ENCODE data around the gene SCG2.

The SCG2 gene, protein sequence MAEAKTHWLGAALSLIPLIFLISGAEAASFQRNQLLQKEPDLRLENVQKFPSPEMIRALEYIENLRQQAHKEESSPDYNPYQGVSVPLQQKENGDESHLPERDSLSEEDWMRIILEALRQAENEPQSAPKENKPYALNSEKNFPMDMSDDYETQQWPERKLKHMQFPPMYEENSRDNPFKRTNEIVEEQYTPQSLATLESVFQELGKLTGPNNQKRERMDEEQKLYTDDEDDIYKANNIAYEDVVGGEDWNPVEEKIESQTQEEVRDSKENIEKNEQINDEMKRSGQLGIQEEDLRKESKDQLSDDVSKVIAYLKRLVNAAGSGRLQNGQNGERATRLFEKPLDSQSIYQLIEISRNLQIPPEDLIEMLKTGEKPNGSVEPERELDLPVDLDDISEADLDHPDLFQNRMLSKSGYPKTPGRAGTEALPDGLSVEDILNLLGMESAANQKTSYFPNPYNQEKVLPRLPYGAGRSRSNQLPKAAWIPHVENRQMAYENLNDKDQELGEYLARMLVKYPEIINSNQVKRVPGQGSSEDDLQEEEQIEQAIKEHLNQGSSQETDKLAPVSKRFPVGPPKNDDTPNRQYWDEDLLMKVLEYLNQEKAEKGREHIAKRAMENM

GRCh38 chr2:223601932-223602666 is at the start of gene SCG2:
SCG2 (minus strand) TSS chr2:223602361; CDS start chr2:223599282, 3,079 bp downstream.
- Histone ChIP-seq H2AFZ (ENCODE audit: low read depth, low read length) (no peak within 1 kb of the TSS), H3K36me3 (ENCODE audit: insufficient read depth, low read length) (no peaks in the 10 kb centered on the region), H3K27me3 (ENCODE audit: insufficient read depth, low read length) (no peaks in the 10 kb centered on the region), H3K4me1 (ENCODE audit: insufficient read depth, low read length) (peaks cover 7% of the 10 kb centered on the region), H3K9me3 (ENCODE audit: low read length) (no peaks in the 10 kb centered on the region), H3K4me3 (ENCODE audit: low read length) (peak within 1 kb of the TSS; percentile 46)

GRCh38 chr2:223649554-223650533 is 47.7 kb upstream of the SCG2 start:
- no peaks in the 10 kb centered on the region for H3K36me3 ChIP-seq (ENCODE audit: insufficient read depth, low read length)
- no peak overlapping the region for H2AFZ ChIP-seq (ENCODE audit: low read depth, low read length)
- peaks cover 11% of the 10 kb centered on the region for H3K4me1 ChIP-seq (ENCODE audit: insufficient read depth, low read length)
- H3K9me3 ChIP-seq (ENCODE audit: low read length) = peaks cover 2% of the 10 kb centered on the region
- no peaks in the 10 kb centered on the region for H3K27me3 ChIP-seq (ENCODE audit: insufficient read depth, low read length)
- H3K4me3 ChIP-seq (ENCODE audit: low read length) = no peak overlapping the region

DNA sequence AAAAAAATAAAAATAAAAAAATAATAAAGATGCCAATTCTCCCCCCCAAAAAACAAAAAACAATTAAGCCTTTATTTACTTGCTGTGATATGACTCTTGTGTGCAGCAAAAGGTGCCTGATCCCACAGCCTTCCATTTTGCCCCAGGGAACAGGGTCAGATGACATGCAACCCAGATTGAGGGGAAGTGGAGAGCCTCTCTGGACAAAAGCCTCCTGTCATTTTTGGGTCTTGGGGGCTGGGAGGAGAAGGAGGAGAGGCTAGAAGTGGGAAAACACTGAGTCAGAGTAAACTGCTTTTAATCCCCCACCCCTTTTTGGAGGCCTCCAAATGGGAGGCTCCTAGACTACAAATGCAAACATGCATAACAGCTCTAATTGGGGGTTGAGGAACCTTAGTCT is 46.6 kb upstream of the SCG2 start:
- Histone ChIP-seq H3K27me3 (ENCODE audit: insufficient read depth, low read length) (no peaks in the 10 kb centered on the region), H3K4me3 (ENCODE audit: low read length) (no peak overlapping the region), H3K9me3 (ENCODE audit: low read length) (peaks cover 2% of the 10 kb centered on the region), H3K36me3 (ENCODE audit: insufficient read depth, low read length) (no peaks in the 10 kb centered on the region), H3K4me1 (ENCODE audit: insufficient read depth, low read length) (peaks cover 14% of the 10 kb centered on the region), H2AFZ (ENCODE audit: low read depth, low read length) (no peak overlapping the region)

- H3K9me3 ChIP-seq (ENCODE audit: low read length) = peaks cover 2% of the 10 kb centered on the region
- no peaks in the 10 kb centered on the region for H3K27me3 ChIP-seq (ENCODE audit: insufficient read depth, low read length)
- H2AFZ ChIP-seq (ENCODE audit: low read depth, low read length) = no peak overlapping the region
- no peak overlapping the region for H3K4me3 ChIP-seq (ENCODE audit: low read length)
- no peaks in the 10 kb centered on the region for H3K36me3 ChIP-seq (ENCODE audit: insufficient read depth, low read length)
- H3K4me1 ChIP-seq (ENCODE audit: insufficient read depth, low read length) = peaks cover 6% of the 10 kb centered on the region
Measured at GRCh38 chr2:223647258-223647952, 45.2 kb upstream of the SCG2 start.

DNA sequence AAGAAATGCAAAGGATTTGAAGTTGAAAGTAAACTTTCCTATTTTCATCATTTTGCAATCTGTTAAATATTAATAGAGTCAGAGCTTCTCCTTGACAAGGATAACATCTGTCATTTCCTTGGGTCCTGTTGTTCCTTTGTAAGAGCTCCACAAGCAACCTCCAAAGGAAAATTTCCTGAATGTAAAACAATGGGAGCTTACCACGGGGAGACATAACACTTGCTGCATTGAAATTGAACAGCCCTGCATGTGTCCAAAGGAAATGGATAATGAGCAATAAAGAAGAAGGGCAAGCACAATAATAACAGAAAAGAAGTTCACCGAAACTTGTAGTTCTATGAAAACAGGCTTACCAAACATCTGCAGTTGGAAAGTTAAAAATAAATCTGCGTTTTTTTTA is 42.0 kb upstream of the SCG2 start:
- no peaks in the 10 kb centered on the region for H3K27me3 ChIP-seq (ENCODE audit: insufficient read depth, low read length)
- no peaks in the 10 kb centered on the region for H3K9me3 ChIP-seq (ENCODE audit: low read length)
- H3K4me1 ChIP-seq (ENCODE audit: insufficient read depth, low read length) = peaks cover 6% of the 10 kb centered on the region
- no peaks in the 10 kb centered on the region for H3K36me3 ChIP-seq (ENCODE audit: insufficient read depth, low read length)
- no peak overlapping the region for H2AFZ ChIP-seq (ENCODE audit: low read depth, low read length)
- H3K4me3 ChIP-seq (ENCODE audit: low read length) = no peak overlapping the region

DNA sequence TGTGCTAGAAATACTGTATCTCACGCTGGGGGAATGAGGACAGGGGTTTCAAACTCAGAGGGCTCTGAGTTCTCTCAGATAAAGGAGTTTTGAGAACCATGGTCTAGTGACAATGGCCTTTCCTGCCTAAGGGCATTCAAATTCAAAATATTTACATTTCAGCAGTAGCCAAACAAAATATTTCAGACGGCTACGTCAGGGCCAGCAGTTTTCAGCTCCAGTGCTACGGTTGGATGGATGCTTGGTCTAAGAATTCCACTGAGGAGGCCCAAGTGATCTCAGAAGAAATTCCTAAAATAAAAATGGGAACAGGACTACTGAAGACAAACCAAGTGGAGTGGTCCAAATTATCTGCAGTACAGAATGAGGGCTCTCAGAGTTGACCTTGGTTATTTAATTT is 41.1 kb upstream of the SCG2 start:
- no peak overlapping the region for H2AFZ ChIP-seq (ENCODE audit: low read depth, low read length)
- H3K9me3 ChIP-seq (ENCODE audit: low read length) = no peaks in the 10 kb centered on the region
- H3K4me1 ChIP-seq (ENCODE audit: insufficient read depth, low read length) = peaks cover 6% of the 10 kb centered on the region
- H3K36me3 ChIP-seq (ENCODE audit: insufficient read depth, low read length) = no peaks in the 10 kb centered on the region
- H3K27me3 ChIP-seq (ENCODE audit: insufficient read depth, low read length) = no peaks in the 10 kb centered on the region
- H3K4me3 ChIP-seq (ENCODE audit: low read length) = no peak overlapping the region

GRCh38 chr2:223642506-223642905 is 40.3 kb upstream of the SCG2 start:
- H3K4me1 ChIP-seq (ENCODE audit: insufficient read depth, low read length) = peaks cover 6% of the 10 kb centered on the region
- no peaks in the 10 kb centered on the region for H3K27me3 ChIP-seq (ENCODE audit: insufficient read depth, low read length)
- no peaks in the 10 kb centered on the region for H3K9me3 ChIP-seq (ENCODE audit: low read length)
- H2AFZ ChIP-seq (ENCODE audit: low read depth, low read length) = no peak overlapping the region
- no peaks in the 10 kb centered on the region for H3K36me3 ChIP-seq (ENCODE audit: insufficient read depth, low read length)
- no peak overlapping the region for H3K4me3 ChIP-seq (ENCODE audit: low read length)

GRCh38 chr2:223641082-223641481 is 38.9 kb upstream of the SCG2 start:
- H3K4me1 ChIP-seq (ENCODE audit: insufficient read depth, low read length) = peaks cover 6% of the 10 kb centered on the region
- no peaks in the 10 kb centered on the region for H3K36me3 ChIP-seq (ENCODE audit: insufficient read depth, low read length)
- no peak overlapping the region for H2AFZ ChIP-seq (ENCODE audit: low read depth, low read length)
- H3K4me3 ChIP-seq (ENCODE audit: low read length) = no peak overlapping the region
- H3K27me3 ChIP-seq (ENCODE audit: insufficient read depth, low read length) = no peaks in the 10 kb centered on the region
- H3K9me3 ChIP-seq (ENCODE audit: low read length) = no peaks in the 10 kb centered on the region

DNA sequence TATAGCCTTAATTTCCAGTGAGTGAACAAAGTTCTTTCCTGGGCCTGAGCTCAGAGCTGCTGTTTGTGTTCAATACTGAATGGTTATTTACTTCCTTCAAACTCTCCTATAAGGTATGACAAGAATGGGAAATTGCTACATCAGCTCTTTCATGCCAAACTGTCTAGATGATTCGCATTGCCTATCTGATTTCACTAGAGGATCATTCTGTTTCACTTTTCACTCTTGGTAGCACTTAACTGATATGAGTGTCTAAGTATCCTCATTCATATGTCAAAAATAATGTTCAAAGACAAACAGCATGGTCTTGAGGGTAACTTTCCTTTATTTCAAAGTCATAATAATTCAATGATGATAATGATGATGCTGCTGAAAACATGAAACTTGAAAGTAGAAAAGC is 32.9 kb upstream of the SCG2 start:
- Histone ChIP-seq H3K4me1 (ENCODE audit: insufficient read depth, low read length) (no peaks in the 10 kb centered on the region), H3K4me3 (ENCODE audit: low read length) (no peak overlapping the region), H3K9me3 (ENCODE audit: low read length) (no peaks in the 10 kb centered on the region), H3K36me3 (ENCODE audit: insufficient read depth, low read length) (no peaks in the 10 kb centered on the region), H2AFZ (ENCODE audit: low read depth, low read length) (no peak overlapping the region), H3K27me3 (ENCODE audit: insufficient read depth, low read length) (no peaks in the 10 kb centered on the region)

DNA sequence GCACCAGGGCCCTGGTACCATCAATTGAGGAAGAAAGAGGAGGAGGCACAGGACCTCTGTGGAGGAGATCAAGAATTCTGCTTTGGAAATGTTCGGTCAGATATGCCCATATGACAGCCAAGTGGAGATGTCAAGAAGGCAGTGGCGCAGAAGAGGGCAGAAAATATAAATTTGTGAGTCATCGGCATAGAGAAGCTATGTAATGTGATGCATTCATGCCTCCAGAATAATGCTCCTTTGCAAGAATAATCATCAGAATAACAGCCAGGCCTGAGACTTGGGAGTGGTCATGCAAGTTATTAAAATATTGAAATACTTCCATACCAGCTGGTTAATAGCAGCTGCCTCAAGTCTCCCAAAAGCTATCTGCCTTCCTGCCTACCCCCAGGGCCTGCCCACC is 32.1 kb upstream of the SCG2 start:
- no peaks in the 10 kb centered on the region for H3K4me1 ChIP-seq (ENCODE audit: insufficient read depth, low read length)
- H2AFZ ChIP-seq (ENCODE audit: low read depth, low read length) = no peak overlapping the region
- H3K9me3 ChIP-seq (ENCODE audit: low read length) = no peaks in the 10 kb centered on the region
- H3K4me3 ChIP-seq (ENCODE audit: low read length) = no peak overlapping the region
- H3K36me3 ChIP-seq (ENCODE audit: insufficient read depth, low read length) = no peaks in the 10 kb centered on the region
- H3K27me3 ChIP-seq (ENCODE audit: insufficient read depth, low read length) = no peaks in the 10 kb centered on the region

GRCh38 chr2:223633656-223634055 is 31.5 kb upstream of the SCG2 start:
- H3K4me3 ChIP-seq (ENCODE audit: low read length) = no peak overlapping the region
- H3K27me3 ChIP-seq (ENCODE audit: insufficient read depth, low read length) = no peaks in the 10 kb centered on the region
- H3K9me3 ChIP-seq (ENCODE audit: low read length) = no peaks in the 10 kb centered on the region
- H2AFZ ChIP-seq (ENCODE audit: low read depth, low read length) = no peak overlapping the region
- H3K4me1 ChIP-seq (ENCODE audit: insufficient read depth, low read length) = no peaks in the 10 kb centered on the region
- H3K36me3 ChIP-seq (ENCODE audit: insufficient read depth, low read length) = no peaks in the 10 kb centered on the region

GRCh38 chr2:223632826-223633225 is 30.7 kb upstream of the SCG2 start:
- no peaks in the 10 kb centered on the region for H3K4me1 ChIP-seq (ENCODE audit: insufficient read depth, low read length)
- H3K36me3 ChIP-seq (ENCODE audit: insufficient read depth, low read length) = no peaks in the 10 kb centered on the region
- no peaks in the 10 kb centered on the region for H3K9me3 ChIP-seq (ENCODE audit: low read length)
- H3K27me3 ChIP-seq (ENCODE audit: insufficient read depth, low read length) = no peaks in the 10 kb centered on the region
- no peak overlapping the region for H2AFZ ChIP-seq (ENCODE audit: low read depth, low read length)
- H3K4me3 ChIP-seq (ENCODE audit: low read length) = no peak overlapping the region

All from neuron (in vitro differentiated cells).